SH-SY5Y (cell line): Measurements from ENCODE around the gene FBXW11.

ENCODE experiments used
- GATA2 ChIP-seq: IDR thresholded peaks from 2 replicates; pipeline ENCODE4 v1.6.1; 2011; ENCODE audit warnings: mild to moderate bottlenecking, low read depth, low read length
- GATA3 ChIP-seq: IDR thresholded peaks from 2 replicates; pipeline ENCODE4 v1.6.1; 2011; ENCODE audit warnings: low read depth, mild to moderate bottlenecking, low read length, moderate library complexity

DNA sequence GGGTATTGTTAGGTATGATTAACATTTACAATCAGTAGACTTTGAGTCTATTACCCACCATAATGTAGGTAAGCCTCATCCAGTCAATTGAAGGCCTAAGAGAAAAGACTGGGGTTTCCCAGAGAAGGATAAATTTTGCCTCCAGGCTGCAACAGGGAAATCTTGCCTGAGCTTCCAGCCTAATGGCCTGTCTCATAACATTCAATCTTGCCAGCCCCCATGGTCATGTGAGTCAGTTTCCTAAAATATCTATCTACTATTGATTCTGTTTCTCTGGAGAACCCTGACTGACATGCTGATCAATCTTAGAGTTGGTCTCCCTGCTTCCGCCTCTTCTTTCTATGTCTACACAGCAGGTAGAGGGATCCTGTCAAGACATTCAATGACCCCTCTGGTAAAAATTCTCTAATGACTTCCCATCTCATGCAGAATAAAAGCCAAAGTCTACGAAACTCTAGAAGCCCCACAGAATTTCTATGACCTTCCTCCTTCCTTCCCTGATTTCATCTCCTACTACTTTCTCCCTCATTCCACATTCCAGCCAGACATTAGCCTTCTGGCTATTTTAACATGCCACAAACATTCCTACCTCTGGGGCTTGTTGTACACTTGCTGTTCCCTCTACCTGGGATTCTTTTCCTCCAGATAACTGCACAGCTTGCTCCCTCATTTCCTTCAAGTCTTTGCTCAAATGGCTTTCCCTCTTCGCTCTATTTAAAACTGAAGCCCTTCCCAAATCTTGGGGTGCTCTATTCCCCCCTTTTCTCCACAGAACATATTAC, 60.2 kb downstream of the FBXW11 start:
- TF ChIP-seq GATA2: no peak
- no peak for TF ChIP-seq GATA3
